Ishikawa (cell line): Measurements from ENCODE around the gene SUCLG2.

Experiments used
- CEBPB ChIP-seq: IDR thresholded peaks from 2 replicates; pipeline ENCODE4 v1.6.1; 2012
- CREB1 ChIP-seq: IDR thresholded peaks from 2 replicates; pipeline ENCODE4 v1.6.1; 2012; ENCODE audit warnings: low read depth
- EGR1 ChIP-seq: IDR thresholded peaks from 2 replicates; pipeline ENCODE4 v1.6.1; 2012
- EP300 ChIP-seq: IDR thresholded peaks from 2 replicates; pipeline ENCODE4 v1.6.1; 2012; ENCODE audit warnings: borderline replicate concordance
- FOXM1 ChIP-seq: IDR thresholded peaks from 2 replicates; pipeline ENCODE4 v1.6.1; 2012; ENCODE audit warnings: low read depth, borderline replicate concordance
- MAX ChIP-seq: IDR thresholded peaks from 2 replicates; pipeline ENCODE4 v1.6.1; 2012
- NFIC ChIP-seq: IDR thresholded peaks from 2 replicates; pipeline ENCODE4 v1.6.1; 2012
- RAD21 ChIP-seq: IDR thresholded peaks from 2 replicates; pipeline ENCODE4 v1.6.1; 2012; ENCODE audit warnings: low read depth
- REST ChIP-seq: IDR thresholded peaks from 2 replicates; pipeline ENCODE4 v1.6.1; 2012; ENCODE audit warnings: low read depth, mild to moderate bottlenecking
- TAF1 ChIP-seq: IDR thresholded peaks from 2 replicates; pipeline ENCODE4 v1.6.1; 2012; ENCODE audit warnings: low read depth, mild to moderate bottlenecking
- TCF12 ChIP-seq: IDR thresholded peaks from 2 replicates; pipeline ENCODE4 v1.6.1; 2012; ENCODE audit warnings: low read depth
- TEAD4 ChIP-seq: IDR thresholded peaks from 2 replicates; pipeline ENCODE4 v1.6.1; 2012
- USF1 ChIP-seq: IDR thresholded peaks from 2 replicates; pipeline ENCODE4 v1.6.1; 2012
- YY1 ChIP-seq: IDR thresholded peaks from 2 replicates; pipeline ENCODE4 v1.6.1; 2012; ENCODE audit warnings: low read depth
- ZBTB7A ChIP-seq: IDR thresholded peaks from 2 replicates; pipeline ENCODE4 v1.6.1; 2012; ENCODE audit warnings: low read depth

Gene SUCLG2

GRCh38 chr3:67472674-67473201 lies 181.7 kb downstream of the SUCLG2 start:
- no peak for TF ChIP-seq ZBTB7A
- no peak for TF ChIP-seq CREB1
- TF ChIP-seq NFIC, result no peak
- no peak for TF ChIP-seq TCF12
- TF ChIP-seq EGR1, result no peak
- no peak for TF ChIP-seq FOXM1
- TF ChIP-seq EP300, result no peak
- TF ChIP-seq YY1, result no peak
- no peak for TF ChIP-seq TEAD4
- TF ChIP-seq RAD21, result no peak
- TF ChIP-seq REST, result no peak
- no peak for TF ChIP-seq CEBPB
- TF ChIP-seq TAF1, result no peak
- TF ChIP-seq USF1, result no peak
- TF ChIP-seq MAX, result no peak

- TF ChIP-seq TCF12, result no peak
- TF ChIP-seq CEBPB, result no peak
- no peak for TF ChIP-seq USF1
- TF ChIP-seq FOXM1, result no peak
- no peak for TF ChIP-seq TAF1
- no peak for TF ChIP-seq EP300
- no peak for TF ChIP-seq YY1
Observed at GRCh38 chr3:67470207-67470606, 184.2 kb downstream of the SUCLG2 start.

GRCh38 chr3:67468511-67468910 lies 185.9 kb downstream of the SUCLG2 start:
- TF ChIP-seq RAD21, result no peak
- no peak for TF ChIP-seq MAX
- TF ChIP-seq EGR1, result no peak
- no peak for TF ChIP-seq YY1
- no peak for TF ChIP-seq EP300
- TF ChIP-seq TEAD4, result no peak
- TF ChIP-seq FOXM1, result no peak
- TF ChIP-seq NFIC, result no peak
- TF ChIP-seq ZBTB7A, result no peak
- no peak for TF ChIP-seq REST
- no peak for TF ChIP-seq TCF12
- no peak for TF ChIP-seq TAF1
- no peak for TF ChIP-seq CEBPB
- no peak for TF ChIP-seq CREB1

- TF ChIP-seq EGR1, result no peak
Observed at GRCh38 chr3:67463656-67464055, 190.8 kb downstream of the SUCLG2 start.

GRCh38 chr3:67462187-67462586 lies 192.2 kb downstream of the SUCLG2 start:
- TF ChIP-seq CREB1, result no peak
- no peak for TF ChIP-seq EP300
- no peak for TF ChIP-seq REST
- no peak for TF ChIP-seq MAX
- TF ChIP-seq YY1, result no peak
- no peak for TF ChIP-seq ZBTB7A
- TF ChIP-seq EGR1, result no peak
- TF ChIP-seq RAD21, result no peak
- no peak for TF ChIP-seq TAF1
- TF ChIP-seq NFIC, result no peak
- TF ChIP-seq TCF12, result no peak
- no peak for TF ChIP-seq FOXM1
- TF ChIP-seq TEAD4, result no peak
- no peak for TF ChIP-seq USF1
- no peak for TF ChIP-seq CEBPB
